Muscle of leg (tissue), 11 donors: ENCODE results near the gene GPR39. TPM values are rescaled to one million over a fixed set of nuclear protein-coding genes. Genes with fewer than 3 reads are reported as not detected.
A peak's percentile ranks its signal among the peaks of the same experiment; 100 is the strongest.
"Not testable (repeated sequence)": the region's sequence is repeated elsewhere in the genome, so short reads cannot be mapped to it uniquely, and the experiment has no call there.

Experiments
- DNase-seq: peaks from one replicate; pipeline ENCODE4 v3.0.0; 2013
- H3K27ac ChIP-seq: one replicate; pipeline ENCODE4 v1.5.1; 2013; ENCODE audit warnings: mild to moderate bottlenecking, low read length, control low read depth
- H3K27me3 ChIP-seq: one replicate; pipeline ENCODE4 v1.6.1; 2013; ENCODE audit warnings: low read length; ENCODE audit not compliant: control insufficient read depth, insufficient read depth
- H3K36me3 ChIP-seq: one replicate; pipeline ENCODE4 v1.6.1; 2013; ENCODE audit warnings: low read length; ENCODE audit not compliant: control insufficient read depth, insufficient read depth
- H3K4me1 ChIP-seq: one replicate; pipeline ENCODE4 v1.6.1; 2013; ENCODE audit warnings: low read length; ENCODE audit not compliant: control insufficient read depth, insufficient read depth
- H3K4me3 ChIP-seq: one replicate; pipeline ENCODE4 v1.5.1; 2013; ENCODE audit warnings: low read length, control low read depth
- H3K9me3 ChIP-seq: replicated peaks from 2 replicates; pipeline ENCODE4 v1.6.1; 2013; ENCODE audit warnings: low read depth, low read length; ENCODE audit not compliant: control insufficient read depth
- WGBS: methylation state at CpG from one replicate; pipeline ENCODE4 v1.1.5; 2013; ENCODE audit warnings: missing lambda C conversion rate; ENCODE audit not compliant: insufficient coverage; 5-methylcytosine and 5-hydroxymethylcytosine counted together
- polyA plus RNA-seq, 8 donors: library from polyadenylated mRNA; unstranded; fragments of 120-200 nt; gene quantifications; one replicate each; pipeline versions ENCODE4 v1.2.1 to v1.2.3, GENCODE V29; 2013; ENCODE audit warnings: inconsistent platforms in 1 of 8, low replicate concordance in 1 of 8; ENCODE audit not compliant: insufficient read length in 8 of 8, insufficient read depth in 1 of 8
- total RNA-seq: library from RNA; stranded (reverse); fragments of 120-200 nt; gene quantifications from one replicate; pipeline ENCODE4 v1.2.4, GENCODE V29; 2013

The GPR39 gene
- total and polyA plus RNA-seq, 9 donors: 0.07 to 0.88 (median 0.14) TPM

DNA sequence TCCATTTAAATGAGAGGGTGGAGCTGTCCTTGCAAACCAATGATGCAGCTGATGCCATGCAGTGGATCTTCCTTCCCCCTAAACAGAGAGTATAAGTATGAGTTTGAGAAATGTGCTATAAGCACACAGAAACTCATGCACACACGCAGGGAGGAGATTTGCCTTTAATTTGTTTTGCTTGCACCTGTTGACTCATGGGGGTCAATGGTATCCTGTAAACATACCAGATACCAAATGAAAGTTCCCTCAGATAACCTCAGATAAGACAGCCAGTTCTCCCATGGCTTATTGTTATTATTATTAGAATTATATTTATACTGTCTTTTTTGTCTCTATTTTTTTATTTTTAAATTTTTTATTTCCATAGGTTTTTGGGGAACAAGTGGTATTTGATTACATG is 29.5 kb upstream of the GPR39 start:
- H3K27me3 ChIP-seq: no peaks in the 10 kb centered on the region
- H3K4me3 ChIP-seq: no peak overlapping the region
- H3K27ac ChIP-seq: no peak overlapping the region
- WGBS: no CpG with 5 or more reads among the region's 1 CpG
- no peaks in the 10 kb centered on the region for H3K36me3 ChIP-seq
- H3K9me3 ChIP-seq: no peaks in the 10 kb centered on the region
- H3K4me1 ChIP-seq: peaks cover 6% of the 10 kb centered on the region
- DNase-seq: no peak

DNA sequence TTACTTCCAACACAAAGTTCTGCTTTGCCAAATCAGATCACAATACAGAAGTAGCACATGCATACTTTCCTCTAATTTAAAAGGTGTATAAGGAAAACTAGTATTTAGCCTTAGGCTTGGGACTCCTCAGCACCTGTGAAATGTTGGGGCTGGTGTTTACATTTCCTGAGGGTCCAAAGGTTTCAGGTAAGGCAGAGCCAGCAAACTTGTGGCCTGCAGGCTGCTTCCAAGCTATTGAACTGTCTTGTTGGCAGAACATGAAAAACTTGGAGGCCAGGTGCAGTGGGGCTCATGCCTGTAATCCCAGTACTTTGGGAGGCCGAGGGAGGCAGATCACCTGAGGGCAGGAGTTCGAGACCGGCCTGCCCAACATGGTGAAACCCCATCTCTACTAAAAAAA is 26.5 kb upstream of the GPR39 start:
- WGBS: 70% methylated on average over 3 of the region's 3 CpGs
- Histone ChIP-seq H3K36me3 (no peaks in the 10 kb centered on the region), H3K9me3 (no peaks in the 10 kb centered on the region), H3K4me1 (no peaks in the 10 kb centered on the region), H3K4me3 (no peak overlapping the region), H3K27me3 (no peaks in the 10 kb centered on the region), H3K27ac (no peak overlapping the region)
- no peak for DNase-seq

DNA sequence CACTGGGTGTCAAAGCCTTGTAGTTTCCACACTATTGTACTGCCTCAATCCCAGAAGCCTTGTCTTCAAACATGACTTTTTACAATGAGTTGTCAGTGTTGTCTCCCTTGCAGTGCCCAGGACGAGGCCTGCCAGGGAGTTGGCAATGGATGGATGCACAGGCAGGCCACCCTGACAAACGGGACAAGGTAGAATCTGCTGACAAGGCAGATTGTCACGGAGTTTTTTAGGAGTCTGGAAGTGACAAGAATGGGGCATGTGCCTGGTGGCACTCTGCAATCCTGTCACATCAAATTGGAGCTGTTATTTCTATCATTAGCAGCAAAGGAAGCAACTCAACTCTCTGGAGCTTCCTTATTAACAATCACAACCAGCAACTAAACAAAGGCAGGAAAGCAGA is 25.2 kb upstream of the GPR39 start:
- DNase-seq: peak; percentile 5
- Histone ChIP-seq H3K27ac (no peak overlapping the region), H3K4me3 (no peak overlapping the region), H3K9me3 (no peaks in the 10 kb centered on the region), H3K36me3 (no peaks in the 10 kb centered on the region), H3K4me1 (no peaks in the 10 kb centered on the region), H3K27me3 (no peaks in the 10 kb centered on the region)
- WGBS: no CpG with 5 or more reads among the region's 3 CpGs

DNA sequence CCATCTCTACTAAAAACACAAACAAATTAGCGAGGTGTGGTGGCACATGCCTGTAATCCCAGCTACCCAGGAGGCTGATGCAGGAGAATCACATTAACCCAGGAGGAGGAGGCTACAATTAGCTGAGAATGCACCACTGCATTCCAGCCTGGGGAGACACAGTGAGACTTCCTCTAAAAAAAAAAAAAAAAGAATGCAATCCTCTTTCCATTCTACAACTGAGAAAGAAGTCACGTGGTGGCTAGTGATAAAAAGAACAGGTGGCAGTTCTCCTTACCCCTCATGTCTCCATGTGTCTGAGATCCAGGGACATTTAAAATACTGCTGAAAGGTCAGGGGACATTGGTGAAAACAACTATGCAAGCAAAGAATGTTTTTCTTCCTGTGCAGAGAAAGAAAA is 24.4 kb upstream of the GPR39 start:
- no peaks in the 10 kb centered on the region for H3K9me3 ChIP-seq
- H3K4me3 ChIP-seq: no peak overlapping the region
- WGBS: no CpG with 5 or more reads among the region's 2 CpGs
- H3K36me3 ChIP-seq: no peaks in the 10 kb centered on the region
- DNase-seq: no peak
- no peaks in the 10 kb centered on the region for H3K4me1 ChIP-seq
- H3K27ac ChIP-seq: no peak overlapping the region
- H3K27me3 ChIP-seq: no peaks in the 10 kb centered on the region

DNA sequence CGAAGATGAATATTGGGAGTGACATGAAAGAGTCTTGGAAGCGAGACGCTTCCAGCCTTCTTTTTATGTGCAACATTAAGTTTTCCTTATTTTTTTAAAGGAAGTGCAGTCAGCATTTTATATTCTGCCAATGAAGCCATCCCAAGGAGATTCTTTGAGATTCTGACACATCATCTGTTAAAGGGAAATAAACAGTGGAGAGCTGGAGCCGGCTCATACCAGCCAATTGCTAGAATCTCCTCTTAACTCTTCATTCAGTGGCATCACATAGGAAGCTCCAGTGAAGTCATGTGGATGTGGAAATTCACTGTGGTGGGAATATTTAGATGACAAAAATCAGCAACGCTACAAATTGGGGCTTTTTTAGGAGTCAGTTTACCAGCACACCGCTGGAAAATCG is 23.7 kb upstream of the GPR39 start:
- no peak overlapping the region for H3K4me3 ChIP-seq
- no peak for DNase-seq
- H3K27me3 ChIP-seq: no peaks in the 10 kb centered on the region
- H3K4me1 ChIP-seq: no peaks in the 10 kb centered on the region
- H3K9me3 ChIP-seq: no peaks in the 10 kb centered on the region
- no peaks in the 10 kb centered on the region for H3K36me3 ChIP-seq
- WGBS: 57% methylated on average over 1 of the region's 7 CpGs
- H3K27ac ChIP-seq: no peak overlapping the region

DNA sequence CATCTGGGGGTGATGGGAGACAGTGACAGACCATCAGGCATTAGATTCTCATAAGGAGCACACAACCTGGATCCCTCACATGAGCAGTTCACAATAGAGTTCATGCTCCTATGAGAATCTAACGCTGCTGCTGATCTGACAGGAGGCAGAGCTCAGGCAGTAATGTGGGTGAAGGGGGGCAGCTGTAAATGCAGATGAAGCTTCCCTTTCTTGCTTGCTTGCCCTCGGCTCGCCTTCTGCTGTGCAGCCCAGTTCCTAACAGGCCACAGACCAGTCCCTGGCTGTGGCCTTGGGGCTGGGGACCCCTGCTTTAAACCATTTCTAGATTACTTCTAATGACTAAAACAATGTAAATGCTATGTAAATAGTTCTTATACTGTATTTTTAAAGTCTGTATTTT is 19.6 kb upstream of the GPR39 start:
- not testable (repeated sequence) for H3K27ac ChIP-seq, DNase-seq, H3K36me3 ChIP-seq, H3K4me3 ChIP-seq, H3K27me3 ChIP-seq, H3K9me3 ChIP-seq, H3K4me1 ChIP-seq
- no CpG with 5 or more reads among the region's 3 CpGs for WGBS

DNA sequence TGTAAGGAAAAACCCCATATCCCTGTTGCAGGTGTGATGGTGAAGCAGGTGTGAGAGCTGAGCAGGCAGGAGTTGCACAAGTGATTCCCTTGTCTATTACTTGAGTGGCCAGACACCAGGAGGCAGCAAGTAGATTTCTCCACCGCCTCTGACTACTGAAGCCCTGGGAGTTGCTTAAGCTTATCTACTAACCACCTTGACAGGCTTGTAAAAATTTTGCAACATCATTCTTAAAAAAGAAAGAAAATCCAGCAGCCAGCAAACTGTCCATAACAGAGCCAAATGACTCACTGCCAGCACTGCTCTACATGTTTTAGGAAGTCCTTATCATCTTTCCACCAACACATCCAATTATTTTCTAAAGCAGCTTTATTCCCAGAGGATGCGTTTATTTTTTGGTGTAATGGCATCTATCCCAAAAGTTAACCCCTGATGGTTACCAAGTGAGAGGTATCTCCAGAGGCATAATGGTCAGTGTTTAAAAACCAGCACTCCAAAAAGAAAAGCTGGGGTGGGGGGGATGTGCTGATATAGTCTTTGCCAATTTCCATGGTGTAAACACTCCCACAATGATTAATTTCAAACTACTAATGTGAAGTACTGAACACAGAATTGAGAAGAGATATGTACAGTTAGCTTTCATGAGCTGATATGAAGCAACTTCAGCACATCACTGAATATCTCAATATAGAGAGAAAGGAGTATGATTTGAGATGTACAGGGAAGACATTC is 16.3 kb upstream of the GPR39 start:
- 67% methylated on average over 1 of the region's 2 CpGs for WGBS
- Histone ChIP-seq H3K36me3 (no peaks in the 10 kb centered on the region), H3K27ac (no peak overlapping the region), H3K9me3 (no peaks in the 10 kb centered on the region), H3K4me3 (no peak overlapping the region), H3K27me3 (no peaks in the 10 kb centered on the region), H3K4me1 (no peaks in the 10 kb centered on the region)
- DNase-seq: no peak

DNA sequence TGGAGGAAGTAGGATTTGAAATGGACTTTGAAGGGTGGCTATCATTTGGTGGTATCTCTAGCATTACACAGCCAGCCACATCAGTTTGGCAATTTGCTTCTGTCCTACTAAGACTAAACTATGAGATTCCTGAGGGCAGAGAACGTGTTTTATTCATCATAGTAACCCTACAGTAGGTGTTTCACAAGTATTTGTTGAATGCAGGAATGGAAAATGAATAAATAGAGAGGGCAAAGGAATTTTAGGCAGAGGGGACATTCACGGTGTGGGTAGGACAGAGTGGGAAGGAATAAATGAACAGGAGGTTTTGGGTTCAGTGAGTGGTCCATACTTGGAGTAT is 15.7 kb upstream of the GPR39 start:
- H3K27ac ChIP-seq: no peak overlapping the region
- no peaks in the 10 kb centered on the region for H3K4me1 ChIP-seq
- H3K36me3 ChIP-seq: no peaks in the 10 kb centered on the region
- no peak for DNase-seq
- H3K27me3 ChIP-seq: no peaks in the 10 kb centered on the region
- WGBS: 80% methylated on average over 1 of the region's 2 CpGs
- H3K4me3 ChIP-seq: no peak overlapping the region
- H3K9me3 ChIP-seq: no peaks in the 10 kb centered on the region

DNA sequence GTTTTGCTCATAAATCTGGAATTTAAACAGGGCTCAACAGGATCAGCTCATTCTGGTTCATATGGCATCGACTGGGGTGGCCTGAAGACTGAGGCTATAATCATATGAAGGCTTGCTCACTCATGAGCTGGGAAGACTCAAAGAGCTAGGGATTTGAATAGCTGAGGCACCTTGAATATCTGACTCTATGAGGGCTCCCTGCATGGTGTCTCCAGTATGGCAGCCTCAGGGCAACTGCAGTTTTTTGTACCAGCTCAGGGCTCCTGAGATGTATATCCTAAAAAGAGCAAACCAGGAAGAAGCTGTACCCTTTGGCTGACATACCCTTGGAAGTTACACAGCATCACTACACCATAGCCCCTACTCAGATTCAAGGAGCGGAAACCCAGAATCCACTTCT is 15.3 kb upstream of the GPR39 start:
- H3K9me3 ChIP-seq: no peaks in the 10 kb centered on the region
- no peaks in the 10 kb centered on the region for H3K27me3 ChIP-seq
- H3K4me3 ChIP-seq: no peak overlapping the region
- no peaks in the 10 kb centered on the region for H3K36me3 ChIP-seq
- H3K27ac ChIP-seq: no peak overlapping the region
- WGBS: no CpG with 5 or more reads among the region's 2 CpGs
- no peaks in the 10 kb centered on the region for H3K4me1 ChIP-seq
- no peak for DNase-seq

DNA sequence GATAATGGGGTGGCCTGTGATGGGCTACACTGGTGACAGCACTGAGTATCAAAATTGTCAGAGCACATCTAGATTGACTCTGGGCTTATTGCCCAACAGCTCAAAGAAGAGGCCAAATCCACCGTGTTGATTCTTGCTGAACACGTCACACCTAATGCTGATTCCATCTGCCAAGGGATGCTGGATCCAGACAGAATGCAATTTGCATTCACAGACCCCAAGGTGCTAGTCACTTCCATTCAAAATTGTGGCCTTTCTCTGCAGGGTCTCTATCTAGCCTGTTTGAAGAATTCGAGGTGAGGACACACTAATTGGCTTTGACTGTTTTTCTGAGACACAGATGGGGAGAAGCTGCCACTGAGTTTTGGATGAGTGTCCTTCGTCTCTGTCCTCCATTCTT is 13.5 kb upstream of the GPR39 start:
- H3K27me3 ChIP-seq: no peaks in the 10 kb centered on the region
- no peak overlapping the region for H3K4me3 ChIP-seq
- no peaks in the 10 kb centered on the region for H3K4me1 ChIP-seq
- H3K9me3 ChIP-seq: no peaks in the 10 kb centered on the region
- H3K27ac ChIP-seq: no peak overlapping the region
- DNase-seq: no peak
- WGBS: 37% methylated on average over 3 of the region's 4 CpGs
- no peaks in the 10 kb centered on the region for H3K36me3 ChIP-seq

DNA sequence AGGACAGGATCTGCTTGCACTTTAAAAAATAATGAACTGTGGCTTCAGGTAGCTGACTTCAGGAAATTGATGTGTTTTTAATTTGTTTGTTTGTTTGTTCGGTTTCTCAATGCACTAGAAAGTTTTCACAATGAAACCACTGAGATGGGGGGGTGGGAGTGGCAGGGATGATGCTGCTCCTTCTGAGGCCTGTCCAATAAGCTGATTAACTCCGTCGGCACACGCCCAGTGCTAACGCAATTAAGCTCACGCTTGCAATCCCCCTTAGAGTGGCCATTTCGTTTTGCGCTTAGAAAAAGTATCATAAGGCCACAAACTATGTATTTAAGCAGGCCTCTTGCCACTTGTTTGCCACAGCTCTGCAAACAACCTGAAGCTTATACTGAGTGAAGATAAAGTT is 12.5 kb upstream of the GPR39 start:
- H3K36me3 ChIP-seq: no peaks in the 10 kb centered on the region
- no peaks in the 10 kb centered on the region for H3K27me3 ChIP-seq
- WGBS: 57% methylated on average over 1 of the region's 8 CpGs
- H3K4me1 ChIP-seq: no peaks in the 10 kb centered on the region
- H3K4me3 ChIP-seq: no peak overlapping the region
- no peak overlapping the region for H3K27ac ChIP-seq
- H3K9me3 ChIP-seq: no peaks in the 10 kb centered on the region
- no peak for DNase-seq
